AG10803 (cell line): ENCODE measurements around the gene EFHC1.

Experiments
- DNase-seq: peaks from one replicate; pipeline ENCODE4 v3.0.0; 2010; ENCODE audit warnings: low read depth
- H3K4me3 ChIP-seq: 2 replicates; pipeline ENCODE4 v1.5.1; 2011; ENCODE audit warnings: mild to moderate bottlenecking, low read length, control low read depth
- CTCF ChIP-seq: conservative IDR thresholded peaks from 2 replicates; pipeline ENCODE4 v1.5.1; 2011; ENCODE audit warnings: mild to moderate bottlenecking, low read length, control low read depth, inconsistent platforms

Gene EFHC1

GRCh38 chr6:52410979-52411378 is 9.2 kb upstream of the EFHC1 start:
- TF ChIP-seq CTCF = no peak
- DNase-seq = peak; percentile 56
- no peak overlapping the region for H3K4me3 ChIP-seq

GRCh38 chr6:52411911-52412310 is 8.2 kb upstream of the EFHC1 start:
- TF ChIP-seq CTCF = no peak
- no peak overlapping the region for H3K4me3 ChIP-seq
- no peak for DNase-seq

- no peak for DNase-seq
- H3K4me3 ChIP-seq = no peak overlapping the region
- no peak for TF ChIP-seq CTCF
These were observed 4.8 kb upstream of the EFHC1 start for GRCh38 chr6:52415333-52415732.

GRCh38 chr6:52415917-52416628 is 4.1 kb upstream of the EFHC1 start:
- TF ChIP-seq CTCF = no peak
- H3K4me3 ChIP-seq = no peak overlapping the region
- DNase-seq = no peak

- no peak overlapping the region for H3K4me3 ChIP-seq
- DNase-seq = peak; percentile 80
- TF ChIP-seq CTCF = peak; percentile 86
These were observed 3.5 kb upstream of the EFHC1 start for GRCh38 chr6:52416629-52417151.

- H3K4me3 ChIP-seq = no peak overlapping the region
- TF ChIP-seq CTCF = no peak
- DNase-seq = peak; percentile 85
These were observed 2.4 kb upstream of the EFHC1 start for GRCh38 chr6:52417675-52418111.

GRCh38 chr6:52418606-52419005 is 1.5 kb upstream of the EFHC1 start:
- no peak for TF ChIP-seq CTCF
- H3K4me3 ChIP-seq = no peak overlapping the region
- no peak for DNase-seq
